ENCODE measurements around the gene DNM2.

DNM2 gene

DNA sequence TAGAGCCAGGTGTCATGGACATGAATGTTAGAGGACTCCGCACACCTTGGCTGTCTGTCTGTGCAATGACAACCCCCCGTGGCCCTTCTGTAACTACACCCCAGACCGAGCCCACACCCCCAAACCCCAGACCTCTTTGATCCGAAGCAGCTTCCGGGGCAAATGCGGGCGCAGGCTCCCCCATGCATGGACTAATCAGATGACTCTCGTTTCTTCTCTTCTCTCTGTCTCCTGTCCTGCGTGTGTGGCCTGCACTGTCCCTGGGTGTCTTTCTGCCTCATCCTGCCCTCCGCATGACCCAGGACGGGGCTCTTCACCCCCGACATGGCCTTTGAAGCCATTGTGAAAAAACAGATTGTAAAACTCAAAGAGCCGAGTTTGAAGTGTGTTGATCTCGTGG lies 79.2 kb downstream of the DNM2 start:
- TF ChIP-seq ZBTB26 (tag by site-specific recombination; optimal IDR thresholded peaks at IDR 0.05) (no peak), ZNF416 (tag by site-specific recombination; IDR thresholded peaks at IDR 0.05) (no peak), ZNF2 (tag by site-specific recombination; IDR thresholded peaks at IDR 0.05) (no peak), ZSCAN16 (tag by site-specific recombination; IDR thresholded peaks at IDR 0.05) (no peak), ZNF138 (tag by site-specific recombination; IDR thresholded peaks at IDR 0.05; ENCODE audit: borderline replicate concordance) (no peak), ZNF777 (tag by site-specific recombination; IDR thresholded peaks at IDR 0.05; ENCODE audit: borderline replicate concordance) (no peak), ZNF610 (tag by site-specific recombination; IDR thresholded peaks at IDR 0.05; ENCODE audit: borderline replicate concordance) (no peak), ZFP37 (tag by site-specific recombination; IDR thresholded peaks at IDR 0.05) (no peak), ZNF529 (tag by site-specific recombination; IDR thresholded peaks at IDR 0.05; ENCODE audit: insufficient replicate concordance) (no peak)
- TF ChIP-seq, protein P1, sequence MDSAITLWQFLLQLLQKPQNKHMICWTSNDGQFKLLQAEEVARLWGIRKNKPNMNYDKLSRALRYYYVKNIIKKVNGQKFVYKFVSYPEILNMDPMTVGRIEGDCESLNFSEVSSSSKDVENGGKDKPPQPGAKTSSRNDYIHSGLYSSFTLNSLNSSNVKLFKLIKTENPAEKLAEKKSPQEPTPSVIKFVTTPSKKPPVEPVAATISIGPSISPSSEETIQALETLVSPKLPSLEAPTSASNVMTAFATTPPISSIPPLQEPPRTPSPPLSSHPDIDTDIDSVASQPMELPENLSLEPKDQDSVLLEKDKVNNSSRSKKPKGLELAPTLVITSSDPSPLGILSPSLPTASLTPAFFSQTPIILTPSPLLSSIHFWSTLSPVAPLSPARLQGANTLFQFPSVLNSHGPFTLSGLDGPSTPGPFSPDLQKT (IDR thresholded peaks at IDR 0.05; ENCODE audit: borderline replicate concordance, low read depth, low read length), result no peak
- ChIA-PET POLR2A (no interaction called here), CTCF (interaction anchor here (0.6 kb wide), 1 partner anchor 17 kb away, joined by 3 read pairs; no protein-coding TSS in a partner anchor)
- no peaks in the 10 kb centered on the region for H3K9me3 ChIP-seq (ENCODE audit: control insufficient read depth, insufficient read depth, low read depth, low read length)
- H3K4me1 ChIP-seq (ENCODE audit: control insufficient read depth, insufficient read depth, low read length), result no peaks in the 10 kb centered on the region
- no peak overlapping the region for H3K27ac ChIP-seq (ENCODE audit: extremely low read depth, low read depth, low read length)
- H3K36me3 ChIP-seq (ENCODE audit: control insufficient read depth in 2 of 2, insufficient read depth in 1 of 2, low read length in 2 of 2), result peaks cover 30 to 91% of the 10 kb centered on the region in 2 experiments; a peak in 2 of 3 replicates
- no peak overlapping the region for H3K4me3 ChIP-seq (ENCODE audit: low read depth, low read length)

DNA sequence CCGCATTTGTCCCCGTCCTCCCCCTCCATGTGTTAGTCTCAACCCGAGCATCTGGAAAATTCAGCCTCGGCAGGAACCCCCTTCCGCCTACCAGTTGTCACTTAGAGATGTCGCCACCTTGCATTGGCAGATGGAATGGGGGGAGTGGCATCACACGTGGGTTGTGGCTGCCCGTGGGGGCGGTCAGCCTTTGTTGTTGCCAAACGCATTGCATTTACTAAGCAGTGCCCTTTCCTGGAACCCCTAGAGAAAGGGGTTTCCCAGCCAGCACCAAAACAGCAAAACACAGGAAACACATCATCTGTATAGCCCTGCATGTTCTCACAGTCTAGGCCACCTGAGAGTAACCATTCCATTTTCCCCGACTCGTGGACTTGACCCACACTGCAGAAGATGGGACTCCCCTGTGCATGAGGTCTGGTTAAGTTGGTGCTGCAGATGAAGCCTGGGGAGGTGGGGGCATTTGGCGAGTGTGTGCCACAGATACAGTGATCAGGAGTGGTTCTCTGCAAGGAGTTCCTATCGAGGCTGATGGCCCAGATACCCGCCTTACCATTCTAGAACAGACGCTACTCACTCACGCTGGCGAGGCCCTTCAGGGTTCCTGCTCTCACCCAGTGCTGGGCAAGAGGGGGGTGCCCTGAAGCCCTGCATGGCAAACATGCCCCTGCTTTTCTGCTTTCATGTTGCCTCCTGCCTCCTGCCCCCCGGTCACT lies 79.8 kb downstream of the DNM2 start:
- no peak overlapping the region for H3K27ac ChIP-seq (ENCODE audit: extremely low read depth, low read depth, low read length)
- peaks cover 27 to 94% of the 10 kb centered on the region in 2 experiments; a peak in 2 of 3 replicates for H3K36me3 ChIP-seq (ENCODE audit: control insufficient read depth in 2 of 2, insufficient read depth in 1 of 2, low read length in 2 of 2)
- no peaks in the 10 kb centered on the region for H3K4me1 ChIP-seq (ENCODE audit: control insufficient read depth, insufficient read depth, low read length)
- H3K9me3 ChIP-seq (ENCODE audit: control insufficient read depth, insufficient read depth, low read depth, low read length), result no peaks in the 10 kb centered on the region
- no peak for TF ChIP-seq IKZF3 (tag by site-specific recombination; IDR thresholded peaks at IDR 0.05)
- TF ChIP-seq ZNF837 (tag by site-specific recombination; IDR thresholded peaks at IDR 0.05), result no peak
- TF ChIP-seq, protein P2, sequence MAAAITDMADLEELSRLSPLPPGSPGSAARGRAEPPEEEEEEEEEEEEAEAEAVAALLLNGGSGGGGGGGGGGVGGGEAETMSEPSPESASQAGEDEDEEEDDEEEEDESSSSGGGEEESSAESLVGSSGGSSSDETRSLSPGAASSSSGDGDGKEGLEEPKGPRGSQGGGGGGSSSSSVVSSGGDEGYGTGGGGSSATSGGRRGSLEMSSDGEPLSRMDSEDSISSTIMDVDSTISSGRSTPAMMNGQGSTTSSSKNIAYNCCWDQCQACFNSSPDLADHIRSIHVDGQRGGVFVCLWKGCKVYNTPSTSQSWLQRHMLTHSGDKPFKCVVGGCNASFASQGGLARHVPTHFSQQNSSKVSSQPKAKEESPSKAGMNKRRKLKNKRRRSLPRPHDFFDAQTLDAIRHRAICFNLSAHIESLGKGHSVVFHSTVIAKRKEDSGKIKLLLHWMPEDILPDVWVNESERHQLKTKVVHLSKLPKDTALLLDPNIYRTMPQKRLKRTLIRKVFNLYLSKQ (tag by site-specific recombination; IDR thresholded peaks at IDR 0.05; ENCODE audit: borderline replicate concordance), result no peak
- TF ChIP-seq ZXDB (tag by site-specific recombination; IDR thresholded peaks at IDR 0.05), result no peak
- no peak for TF ChIP-seq ZNF10 (tag by site-specific recombination; IDR thresholded peaks at IDR 0.05)
- peak; percentile 36; the same call in 1 of the 2 replicates for TF ChIP-seq ZFHX2 (tag by site-specific recombination; conservative IDR thresholded peaks at IDR 0.05)
- TF ChIP-seq ZNF133 (tag by site-specific recombination; IDR thresholded peaks at IDR 0.05), result no peak
- peak; percentile 49; the same call in 1 of the 2 replicates for TF ChIP-seq EGR2 (tag by site-specific recombination; IDR thresholded peaks at IDR 0.05; ENCODE audit: low read depth)
- no peak for TF ChIP-seq ZNF112 (tag by site-specific recombination; IDR thresholded peaks at IDR 0.05)
- no peak overlapping the region for H3K4me3 ChIP-seq (ENCODE audit: low read depth, low read length)
- ChIA-PET POLR2A (no interaction called here), CTCF (interaction anchor here (0.6 kb wide), 1 partner anchor 12 kb away, joined by 3 read pairs; no protein-coding TSS in a partner anchor)
